GM23248 (cell line): Measurements from ENCODE around the gene FBXL3.

Experiments used
- EZH2 ChIP-seq: fragments of 200-600 bp; sonication (generic); IDR thresholded peaks from 2 replicates; pipeline ENCODE4 v1.6.1; 2018; ENCODE audit warnings: antibody characterized with exemption, mild to moderate bottlenecking; ENCODE audit not compliant: insufficient read depth, poor library complexity, severe bottlenecking
- EZH2phosphoT487 ChIP-seq: fragments of 200-600 bp; sonication (generic); IDR thresholded peaks from 2 replicates; pipeline ENCODE4 v1.6.1; 2018; ENCODE audit warnings: antibody characterized with exemption, moderate library complexity, mild to moderate bottlenecking, low read depth; ENCODE audit not compliant: insufficient read depth

DNA sequence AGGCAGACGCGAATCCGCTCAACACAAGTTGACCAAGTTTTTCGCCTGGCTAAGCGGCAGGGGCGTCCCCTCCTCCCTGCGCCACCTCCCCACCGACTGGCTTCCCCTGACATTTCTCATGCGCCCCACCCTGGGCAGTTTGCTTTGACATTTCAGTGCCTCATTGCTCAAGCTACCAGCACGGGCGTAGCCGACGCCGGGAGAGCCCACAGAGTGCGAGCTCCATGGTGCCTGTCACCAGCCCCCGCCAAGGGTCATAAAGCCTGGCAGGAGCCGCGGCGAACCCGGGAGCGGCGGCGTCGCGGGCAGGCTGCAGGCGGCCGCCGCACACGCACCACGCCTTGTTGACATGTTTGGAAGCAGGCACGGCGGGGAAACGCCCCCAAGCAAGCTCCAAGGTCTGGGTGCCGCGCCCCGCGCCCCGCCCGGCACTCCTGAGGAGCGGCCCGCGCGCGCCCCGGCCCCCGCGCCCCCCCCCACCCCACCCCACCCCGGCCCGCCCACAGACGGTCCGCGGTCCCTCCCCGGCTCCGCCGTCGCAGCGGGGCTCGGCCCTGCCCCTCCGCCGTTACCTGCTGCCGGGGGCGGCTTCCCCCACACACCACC, 601 bp downstream of the FBXL3 start:
- TF ChIP-seq EZH2phosphoT487 (no peak), EZH2 (no peak)
